DMS153 (cell line): ENCODE measurements around the gene GGA2.
A peak's percentile ranks its signal among the peaks of the same experiment; 100 is the strongest.
"Not testable (repeated sequence)": the region's sequence is repeated elsewhere in the genome, so short reads cannot be mapped to it uniquely, and the experiment has no call there.

Source experiments
- DNase-seq: peaks from one replicate; lab custom pipeline; 2025; lab: John Stamatoyannopoulos, UW

Gene GGA2

DNA sequence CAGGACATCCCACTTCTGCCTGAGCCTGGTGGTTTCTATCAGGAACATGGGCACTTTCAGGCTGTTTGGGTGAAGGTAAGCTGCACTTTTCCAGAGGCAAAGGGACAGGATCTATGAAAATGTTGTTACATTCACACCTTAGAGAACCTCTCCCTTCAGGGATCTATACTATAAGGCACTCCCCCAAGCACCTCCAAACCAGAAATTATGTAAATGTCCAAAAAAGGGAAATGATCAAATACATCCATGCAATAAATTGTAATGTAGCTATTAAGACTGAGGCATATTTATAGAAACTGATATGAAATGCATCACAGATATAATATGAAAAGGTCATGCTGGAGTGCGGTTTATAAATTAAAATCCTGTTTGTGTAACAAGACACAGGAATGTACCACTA lies 34.0 kb downstream of the GGA2 start:
- DNase-seq: no peak

DNA sequence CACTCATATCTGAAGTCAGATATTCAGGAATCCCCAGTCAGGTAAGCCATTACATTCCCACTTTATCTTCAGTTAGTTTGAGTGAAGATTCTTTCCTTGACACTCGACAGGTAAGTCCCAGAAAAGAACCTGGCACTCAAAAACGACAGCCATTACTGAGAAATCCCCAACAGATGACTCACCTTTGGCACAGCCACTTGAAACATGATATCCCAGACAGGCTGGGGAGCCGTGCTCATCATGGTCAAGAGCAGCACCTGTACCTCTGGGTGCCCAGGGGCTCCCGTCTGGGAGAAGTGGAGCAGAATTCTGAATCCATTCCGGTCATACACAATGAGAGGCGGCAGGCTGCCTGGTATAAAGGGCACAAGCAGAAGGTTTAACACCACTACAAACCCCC lies 40.5 kb downstream of the GGA2 start:
- DNase-seq: peak; percentile 73

DNA sequence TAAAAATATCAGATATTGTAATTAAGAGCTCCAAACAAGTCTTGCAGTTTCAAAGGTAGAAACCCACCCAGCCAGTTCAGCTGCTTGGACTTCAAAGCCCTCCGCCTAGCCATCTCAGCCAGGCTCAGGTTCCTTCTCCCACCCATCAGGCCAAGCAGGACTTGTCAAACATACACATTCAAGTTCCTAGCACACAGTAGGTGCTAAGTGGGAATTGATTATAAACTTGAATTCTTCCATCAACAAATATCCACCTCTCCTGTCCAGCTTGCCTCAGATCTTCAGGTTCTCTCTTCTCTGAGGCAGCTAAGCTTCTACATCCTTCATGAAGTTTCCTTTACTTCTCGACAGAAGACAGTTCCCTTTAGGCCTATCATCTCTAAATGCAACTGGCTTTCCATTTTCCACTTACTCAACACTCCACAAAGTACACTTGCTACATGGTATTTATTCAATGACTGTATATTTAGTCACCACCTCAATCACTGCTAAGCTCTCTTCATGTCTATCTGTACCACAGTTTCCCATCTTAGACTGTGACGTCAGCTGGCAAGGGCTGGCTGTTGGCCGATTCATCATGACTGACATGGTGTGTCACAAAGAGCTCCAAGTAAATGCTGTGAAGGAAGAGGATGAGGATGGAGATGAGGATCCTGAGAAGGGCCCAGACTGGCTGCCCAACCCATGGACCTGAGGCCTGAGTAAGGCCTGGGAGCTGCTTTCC lies 44.0 kb downstream of the GGA2 start:
- DNase-seq: no peak

DNA sequence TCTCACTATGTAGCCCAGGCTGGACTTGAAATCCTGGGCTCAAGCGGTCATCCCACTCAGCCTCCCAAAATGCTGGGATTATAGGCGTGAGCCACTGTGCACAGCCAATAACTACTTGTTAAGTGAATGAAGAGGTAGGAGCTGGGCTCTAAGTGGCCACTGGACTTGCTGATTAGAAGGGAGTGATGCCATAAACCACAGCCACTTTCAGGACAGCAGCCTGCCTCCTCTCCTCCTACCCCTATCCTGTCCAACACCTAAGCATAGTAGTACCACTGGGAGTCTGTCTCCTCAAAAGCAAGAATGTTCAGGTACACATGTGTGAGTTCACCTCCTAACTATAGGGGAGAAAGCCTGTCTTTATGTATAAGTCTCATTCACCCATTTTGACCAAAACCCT lies 45.1 kb downstream of the GGA2 start:
- no peak for DNase-seq

DNA sequence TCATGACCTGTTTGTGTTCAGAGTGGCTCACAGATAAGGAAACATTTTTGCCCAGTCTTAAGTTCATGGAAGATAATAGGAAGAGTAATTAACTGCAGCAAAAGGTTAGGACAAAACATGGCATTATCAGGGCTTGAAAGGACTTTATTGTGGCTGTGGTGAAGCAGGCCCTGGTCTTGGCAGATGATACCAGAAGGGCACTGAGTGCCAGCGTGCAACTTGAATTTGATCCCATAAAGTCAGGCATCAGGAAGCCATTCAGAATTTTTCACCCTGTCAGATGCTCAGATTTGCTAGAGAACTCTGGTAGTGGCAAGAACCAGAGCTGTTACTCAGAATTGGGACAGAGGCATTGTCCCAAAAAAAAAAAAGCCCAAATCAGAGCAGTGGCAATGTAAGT lies 46.1 kb downstream of the GGA2 start:
- DNase-seq: no peak

DNA sequence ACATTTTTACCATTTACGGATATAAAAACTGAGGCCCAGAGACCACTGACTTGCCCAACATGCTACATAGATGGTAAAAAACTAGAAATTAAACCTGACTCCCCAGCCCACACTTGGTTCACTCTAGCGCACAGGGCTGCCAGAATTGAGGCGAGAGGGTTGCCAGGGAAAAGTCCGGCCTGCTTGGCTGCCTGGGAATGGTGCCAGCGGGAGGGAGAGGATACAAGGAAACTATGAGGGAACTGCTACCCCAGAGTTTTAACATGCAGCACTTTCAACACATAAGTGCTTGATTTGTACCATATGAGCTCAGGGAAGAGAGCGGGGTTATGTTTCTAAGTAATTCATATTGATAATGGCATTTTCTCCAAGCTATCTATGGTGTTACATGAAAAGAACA lies 47.3 kb downstream of the GGA2 start:
- not testable (repeated sequence) for DNase-seq

DNA sequence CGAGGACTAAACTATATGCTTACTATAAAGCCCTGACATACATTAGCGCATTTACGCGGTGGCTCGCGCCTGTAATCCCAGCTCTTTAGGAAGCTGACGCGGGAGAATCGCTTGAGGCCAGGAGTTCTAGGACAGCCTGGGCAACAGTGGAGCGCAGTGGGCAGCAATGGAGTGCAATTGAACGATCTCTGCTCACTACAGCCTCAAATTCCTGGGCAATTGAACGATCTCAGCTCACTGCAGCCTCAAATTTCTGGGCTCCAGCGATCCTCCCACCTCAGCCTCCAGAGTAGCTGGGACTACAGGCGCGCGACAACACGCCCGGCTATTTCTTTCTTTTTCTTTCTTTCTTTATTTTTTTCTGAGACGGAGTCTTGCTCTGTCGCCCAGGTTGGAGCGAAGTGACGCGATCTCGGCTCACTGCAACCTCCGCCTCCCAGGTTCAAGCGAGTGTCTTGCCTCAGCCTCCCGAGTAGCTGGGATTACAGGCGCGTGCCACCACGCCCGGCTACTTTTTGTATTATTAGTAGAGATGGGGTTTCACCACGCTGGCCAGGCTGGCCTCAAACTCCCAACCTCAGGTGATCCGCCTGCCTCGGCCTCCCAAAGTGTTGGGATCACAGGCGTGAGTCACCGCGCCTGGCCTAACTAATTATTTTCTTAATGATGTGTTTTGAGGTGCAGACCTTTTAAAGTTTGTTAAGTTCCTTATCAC lies 56.8 kb downstream of the GGA2 start:
- DNase-seq: no peak

DNA sequence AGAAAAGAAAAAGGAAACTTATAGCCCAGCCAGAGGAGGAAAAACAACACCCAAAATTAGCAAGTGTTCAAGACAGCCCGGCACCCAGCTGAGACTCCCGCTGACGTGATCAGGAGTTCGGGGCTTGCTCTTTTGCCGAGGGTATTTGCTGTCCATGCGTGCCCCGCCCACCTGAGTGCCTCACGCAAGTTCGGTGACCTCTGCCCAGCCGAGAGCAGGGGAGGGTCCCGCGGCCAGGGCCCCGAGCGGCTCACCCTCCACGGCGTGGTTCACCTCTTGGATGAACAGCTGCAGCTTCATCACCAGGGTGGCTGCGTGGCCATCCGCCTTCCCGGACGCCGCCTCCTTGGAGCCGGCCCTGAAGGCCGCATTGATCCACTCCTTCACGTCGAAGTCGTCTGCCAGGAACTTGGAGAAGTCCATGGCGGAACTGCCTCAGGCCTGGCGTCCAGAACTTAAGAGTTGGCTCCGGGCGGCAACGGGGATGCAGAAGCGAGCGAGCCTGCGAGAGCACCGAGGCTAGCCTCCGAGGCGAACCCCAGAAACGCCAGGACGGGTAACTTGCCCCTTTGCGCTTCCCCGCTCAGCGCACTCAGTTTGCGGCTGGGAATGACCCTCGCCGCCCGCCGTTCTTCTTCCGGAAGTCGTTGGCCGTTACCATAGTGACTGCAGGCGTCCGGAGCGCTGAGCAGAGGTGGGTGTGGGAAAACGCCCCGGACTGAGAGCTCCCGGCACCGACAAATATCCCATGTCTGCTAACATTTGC lies 57.5 kb downstream of the GGA2 start, which contains the start of gene COG7:
Gene COG7, minus strand, starts transcription at position 618 of the 766 bp plus-strand sequence. Its CDS starts 195 bp downstream, at position 423.
- peak; percentile 65 for DNase-seq

DNA sequence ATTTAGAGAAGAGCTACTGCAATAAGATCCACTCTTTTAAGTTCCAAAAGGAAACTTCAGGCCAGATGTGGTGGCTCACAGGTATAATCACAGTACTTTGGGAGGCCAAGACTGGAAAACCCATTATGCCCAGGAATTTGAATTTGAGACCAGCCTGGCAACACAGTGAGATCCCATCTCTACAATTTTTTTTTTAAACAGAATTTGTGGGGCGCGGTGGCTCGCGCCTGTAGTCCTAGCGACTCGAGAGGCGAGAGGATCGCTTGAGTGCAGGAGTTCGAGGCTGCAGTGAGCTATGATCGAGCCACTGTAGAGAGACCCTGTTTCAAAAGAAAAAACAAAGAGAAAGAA lies 58.1 kb downstream of the GGA2 start:
- no peak for DNase-seq

DNA sequence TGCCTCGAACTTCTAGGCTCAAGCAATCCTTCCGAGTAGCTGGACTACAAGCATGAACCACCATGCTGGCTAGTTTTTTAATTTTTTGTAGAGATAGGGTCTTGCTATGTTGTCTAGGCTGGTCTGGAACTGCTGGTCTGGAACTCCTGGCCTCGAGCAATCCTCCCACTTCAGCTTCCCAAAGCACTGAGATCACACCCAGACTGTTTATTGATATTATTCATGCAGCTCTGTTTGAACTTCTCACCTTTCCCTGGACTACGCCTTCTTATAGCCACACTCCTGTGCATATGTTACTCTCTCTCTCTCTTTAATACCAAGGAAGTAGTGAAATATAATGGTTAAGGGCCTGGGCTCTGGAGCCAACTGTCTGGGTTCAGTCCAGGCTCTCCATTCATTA lies 61.9 kb downstream of the GGA2 start:
- no peak for DNase-seq

DNA sequence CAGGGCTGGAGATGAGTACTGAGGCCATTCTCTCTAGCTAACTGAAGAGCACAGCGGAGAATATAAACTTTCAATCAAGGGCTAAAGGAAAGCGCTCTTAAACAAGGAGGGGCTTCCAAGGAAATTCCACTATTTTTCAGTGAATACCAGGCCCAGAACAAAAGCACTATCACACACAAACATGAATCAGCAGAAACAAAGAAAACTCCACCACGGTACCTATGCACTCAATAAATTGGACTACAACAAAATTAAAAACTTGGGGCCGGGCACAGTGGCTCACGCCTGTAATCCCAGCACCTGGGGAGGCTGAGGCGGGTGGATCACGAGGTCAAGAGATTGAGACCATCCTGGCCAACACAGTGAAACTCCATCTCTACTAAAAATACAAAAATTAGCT lies 72.8 kb downstream of the GGA2 start:
- DNase-seq: not testable (repeated sequence)

DNA sequence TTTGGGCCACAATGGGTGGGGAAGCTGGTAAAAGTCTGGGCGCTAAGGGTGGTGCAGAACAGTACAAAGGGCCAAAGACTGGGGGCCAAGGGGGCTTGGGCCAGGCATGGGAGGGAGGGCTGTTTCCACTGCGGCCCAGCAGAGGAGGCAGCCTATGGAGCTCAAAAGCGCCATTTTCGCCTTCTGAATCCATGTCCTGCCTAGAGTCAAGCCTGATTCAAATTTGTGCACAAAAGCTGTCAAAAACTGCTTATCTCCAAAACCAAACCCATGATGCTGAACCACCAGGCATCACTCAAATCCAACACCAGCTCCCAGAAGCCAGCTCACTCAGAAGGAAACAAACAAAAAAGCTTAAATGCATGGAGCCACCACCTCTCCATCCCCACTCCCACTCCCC lies 73.3 kb downstream of the GGA2 start:
- DNase-seq: no peak

DNA sequence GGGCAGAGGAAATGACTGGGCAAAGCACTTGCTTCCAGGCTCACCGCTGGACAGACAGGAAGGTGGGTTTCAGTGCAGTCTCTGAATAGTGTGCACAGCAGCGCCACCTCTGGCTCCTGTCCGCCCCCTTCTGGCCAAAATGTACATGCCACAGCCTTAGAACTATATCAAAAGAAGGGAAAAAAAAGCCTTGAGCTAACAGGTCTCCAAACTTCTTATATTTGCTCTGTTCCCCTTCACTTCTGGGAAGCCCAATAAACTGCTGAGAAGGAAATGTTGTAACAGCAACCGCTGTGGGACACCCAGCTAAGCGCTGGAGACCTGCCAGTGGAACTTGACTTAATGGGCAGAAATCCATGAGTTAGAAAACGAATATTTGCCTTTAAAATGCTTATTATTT lies 74.8 kb downstream of the GGA2 start:
- no peak for DNase-seq

DNA sequence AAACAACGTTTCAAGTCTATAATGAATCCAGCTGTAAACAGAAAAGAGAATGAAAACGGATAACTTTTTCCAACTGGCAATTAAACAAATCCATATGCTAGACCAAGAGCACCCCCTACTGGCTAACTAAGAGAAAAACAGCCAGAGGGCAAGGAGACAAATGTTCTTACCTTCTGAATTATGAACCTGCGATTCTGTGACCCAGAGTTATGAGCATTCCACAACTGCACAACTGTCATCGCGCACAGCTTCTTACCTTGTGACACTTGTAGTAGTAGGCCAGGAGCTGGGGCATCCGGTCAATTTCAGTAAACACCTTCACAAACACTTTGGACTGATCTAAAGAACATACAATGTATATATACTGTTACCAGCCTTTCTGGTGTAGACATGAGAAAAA lies 75.9 kb downstream of the GGA2 start:
- DNase-seq: peak; percentile 43

DNA sequence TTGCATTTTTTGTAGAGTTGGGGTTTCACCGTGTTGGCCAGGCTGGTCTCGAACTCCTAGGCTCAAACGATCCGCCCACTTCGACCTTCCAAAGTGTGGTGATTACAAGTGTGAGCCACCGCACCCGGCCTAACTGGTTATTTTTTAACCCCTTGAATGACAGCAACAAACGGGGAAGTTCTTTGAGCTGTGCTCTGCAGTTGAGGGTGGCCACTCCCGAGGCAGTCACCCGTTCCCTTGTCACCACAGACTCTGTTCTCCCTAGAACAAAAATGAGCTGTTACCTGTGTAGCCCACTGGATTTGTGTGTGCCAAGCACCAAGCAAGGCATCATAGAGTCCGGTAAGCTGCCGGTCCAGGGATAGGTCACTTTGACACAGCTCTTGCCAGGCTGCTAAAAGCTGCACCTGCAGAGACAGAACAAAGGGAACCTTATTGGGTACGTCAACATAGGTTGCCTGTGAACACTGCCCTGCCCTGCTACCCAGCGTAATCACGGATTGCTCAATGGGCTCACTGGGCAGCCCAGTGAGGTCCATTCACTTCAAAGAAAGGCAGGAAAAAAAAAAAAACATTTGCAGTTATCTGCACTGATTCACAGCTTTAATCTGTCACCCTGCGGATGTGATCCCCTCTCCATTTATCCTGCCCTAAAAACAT lies 76.9 kb downstream of the GGA2 start:
- peak; percentile 37 for DNase-seq

DNA sequence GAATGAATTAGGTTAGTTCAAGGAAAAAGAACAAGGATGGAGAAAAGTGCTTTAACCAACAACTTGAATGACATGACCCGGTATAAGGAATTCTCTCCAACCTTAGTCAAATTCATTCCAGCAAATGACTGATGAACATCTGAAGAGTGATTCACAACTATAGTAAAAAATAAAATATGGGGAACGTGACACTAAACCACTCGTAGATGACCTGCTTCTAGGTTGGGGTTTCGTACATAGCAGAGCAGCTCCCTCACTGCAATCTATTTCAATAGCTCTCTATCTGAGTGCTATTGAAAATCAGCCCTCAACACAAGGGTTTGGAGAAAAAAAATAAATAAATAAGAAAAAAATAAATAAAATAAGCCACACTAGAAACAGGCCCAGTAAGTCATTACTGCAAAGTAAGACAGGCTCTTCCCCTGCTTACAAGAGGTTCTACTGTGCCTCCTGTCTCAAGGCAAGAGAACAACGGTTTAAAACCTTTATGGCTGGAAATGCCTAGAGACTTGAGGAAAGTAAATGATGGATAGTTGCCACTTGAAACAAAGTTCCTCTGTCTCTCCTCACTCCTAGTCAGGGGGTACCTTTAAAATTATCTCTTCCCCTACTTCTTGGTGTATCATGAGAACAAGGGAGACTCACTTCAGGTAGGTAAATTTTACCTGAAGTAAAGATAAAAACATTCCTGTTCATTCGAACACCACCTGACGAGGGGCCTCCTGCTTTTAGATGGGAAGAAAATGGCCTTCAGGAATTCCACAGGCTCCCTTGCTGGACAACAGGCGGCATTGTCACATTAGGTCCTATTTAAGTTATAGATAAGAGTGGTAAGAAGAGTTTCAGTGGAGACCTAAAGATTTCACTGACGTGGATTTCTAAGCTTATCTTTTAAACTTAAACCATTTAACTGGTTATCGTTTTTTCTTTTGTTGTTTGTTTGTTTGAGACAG lies 77.8 kb downstream of the GGA2 start:
- no peak for DNase-seq

DNA sequence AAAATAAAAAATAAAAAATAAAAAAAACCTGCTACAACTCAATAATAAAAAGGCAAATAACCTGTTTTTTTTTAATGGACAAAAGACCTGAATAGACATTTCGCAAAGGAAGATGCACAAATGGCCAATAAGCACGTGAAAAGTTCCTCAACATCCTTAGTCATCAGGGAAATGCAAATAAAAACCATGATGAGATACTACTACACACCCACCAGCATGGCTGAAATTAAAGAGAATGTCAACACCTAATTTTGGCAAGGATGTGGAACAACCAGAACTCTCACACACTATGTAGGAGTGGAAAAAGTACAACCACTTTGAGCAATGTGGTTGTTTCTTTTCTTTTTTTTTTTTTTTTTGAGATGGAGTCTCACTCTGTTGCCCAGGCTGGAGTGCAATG lies 81.9 kb downstream of the GGA2 start:
- DNase-seq: no peak

DNA sequence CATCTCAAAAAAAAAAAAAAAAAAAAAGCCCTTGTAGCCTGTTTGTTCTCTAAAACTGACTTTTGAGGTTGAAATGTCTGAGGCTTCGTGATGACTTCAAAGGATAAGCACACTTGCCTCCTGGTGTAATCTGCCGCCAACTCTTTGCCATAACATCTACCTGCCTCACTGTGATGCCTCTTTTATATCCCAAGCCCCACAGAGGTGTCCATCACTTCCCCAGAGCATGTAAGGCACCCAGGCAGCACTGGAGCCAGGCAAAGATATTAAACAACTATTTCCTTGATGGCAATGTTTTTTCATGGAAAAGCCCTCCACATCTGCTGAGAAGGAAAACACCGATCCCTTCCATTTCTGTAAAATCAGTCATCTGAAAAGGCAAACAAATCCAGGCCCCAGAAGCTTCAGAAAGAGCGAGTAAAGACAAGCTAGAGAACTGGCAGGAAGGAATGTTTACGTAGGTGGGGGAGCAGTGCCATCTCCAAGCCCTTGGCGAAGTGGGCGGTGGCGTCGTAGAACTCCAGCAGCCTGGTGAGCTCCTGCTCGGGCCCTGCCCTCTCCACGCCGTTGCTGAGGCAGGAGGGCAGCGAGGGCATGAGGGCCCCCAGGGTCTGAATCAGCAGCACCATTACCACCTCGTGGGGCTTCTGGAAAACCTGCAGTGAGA lies 85.9 kb downstream of the GGA2 start:
- DNase-seq: peak; percentile 53

DNA sequence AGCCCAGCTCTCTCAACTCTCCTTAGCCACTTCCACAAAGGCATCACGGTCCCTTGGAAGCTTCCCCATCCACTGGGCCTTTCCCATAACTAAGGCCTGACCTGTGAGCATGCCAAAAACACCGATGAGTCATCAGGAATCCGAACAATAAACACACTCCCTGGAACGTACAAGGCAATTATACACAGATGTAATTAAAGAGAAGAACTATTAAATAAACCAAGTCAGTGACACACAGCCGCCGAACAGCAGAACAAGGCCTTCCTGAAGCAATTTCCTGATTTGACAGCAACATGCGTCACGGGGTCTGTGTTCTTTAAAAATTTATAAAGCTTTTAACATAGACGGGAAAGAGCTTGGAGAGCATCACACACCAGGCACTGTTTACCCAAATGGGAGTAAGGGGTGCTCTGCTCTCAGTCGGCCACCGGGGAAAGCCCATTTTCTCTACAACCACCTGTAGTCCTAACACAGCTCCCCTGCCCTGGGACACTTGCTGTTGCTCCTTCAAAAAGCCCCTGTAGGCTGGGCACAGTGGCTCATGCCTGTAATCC lies 86.7 kb downstream of the GGA2 start:
- peak; percentile 92 for DNase-seq

DNA sequence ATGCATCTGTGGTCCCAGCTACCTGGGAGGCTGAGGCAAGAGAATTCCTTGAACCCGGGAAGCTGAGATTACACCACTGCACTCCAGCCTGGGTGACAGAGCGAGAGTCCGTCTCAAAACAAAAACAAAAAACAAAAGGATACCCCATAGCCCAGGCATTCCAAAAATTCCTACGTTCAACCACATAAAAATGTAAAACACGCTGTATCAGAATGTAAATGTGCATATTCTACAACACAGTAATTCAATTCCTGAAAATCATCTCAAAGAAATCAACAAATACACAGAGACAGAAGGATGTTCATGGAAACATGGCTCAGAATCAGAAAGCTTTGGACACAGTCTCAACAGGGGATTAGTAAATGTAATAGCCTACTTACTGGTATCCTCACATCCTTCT lies 90.3 kb downstream of the GGA2 start:
- DNase-seq: no peak
